WTC11 (cell line): ENCODE data around the gene MMP24. TPM values are rescaled to one million over a fixed set of nuclear protein-coding genes. Genes with fewer than 3 reads are reported as not detected.
"Not testable (repeated sequence)": the region's sequence is repeated elsewhere in the genome, so short reads cannot be mapped to it uniquely, and the experiment has no call there.

Source experiments
- ATAC-seq: fragments of 200-7000 bp; cut with Tn5 transposase; 2 replicates; pipeline ENCODE4 v1.10.0; 2021; ENCODE audit warnings: mild to moderate bottlenecking, moderate library complexity
- CTCF ChIA-PET: fragments of 300-600 bp; sonication (Branson Sonifier 250); formaldehyde crosslinking; loops from one replicate; lab custom pipeline; 2021; ENCODE audit warnings: antibody characterized with exemption; lab: Charles Lee
- POLR2A ChIA-PET: fragments of 350-600 bp; sonication (Branson Sonifier 250); formaldehyde crosslinking; loops from one replicate; lab custom pipeline; 2021; ENCODE audit warnings: antibody characterized with exemption; lab: Charles Lee
- DNase-seq: peaks from one replicate; pipeline ENCODE4 v3.0.0; 2021; ENCODE audit warnings: low spot score
- H3K27ac Mint-ChIP-seq: 2 replicates; pipeline ENCODE4 v1.8.0; 2021; ENCODE audit warnings: mixed read lengths
- H3K27me3 Mint-ChIP-seq: 2 replicates; pipeline ENCODE4 v1.8.0; 2021; ENCODE audit warnings: low read depth, mild to moderate bottlenecking, moderate library complexity, mixed read lengths
- H3K36me3 Mint-ChIP-seq: 2 replicates; pipeline ENCODE4 v1.8.0; 2021; ENCODE audit warnings: mixed read lengths
- H3K4me1 Mint-ChIP-seq: 2 replicates; pipeline ENCODE4 v1.8.0; 2022; ENCODE audit warnings: mixed read lengths
- H3K4me3 Mint-ChIP-seq: 2 replicates; pipeline ENCODE4 v1.8.0; 2021; ENCODE audit warnings: mild to moderate bottlenecking, moderate library complexity, mixed read lengths
- H3K9me3 Mint-ChIP-seq: 2 replicates; pipeline ENCODE4 v1.8.0; 2021; ENCODE audit warnings: mixed read lengths
- CBFB ChIP-seq: sonication (generic); formaldehyde crosslinking; IDR thresholded peaks from 2 replicates; pipeline ENCODE4 v1.8.1; 2022; ENCODE audit warnings: mild to moderate bottlenecking, low read depth, missing genetic modification reagents
- ESRRA ChIP-seq: sonication (generic); formaldehyde crosslinking; IDR thresholded peaks from 2 replicates; pipeline ENCODE4 v1.8.1; 2022; ENCODE audit warnings: mild to moderate bottlenecking, missing genetic modification reagents, borderline replicate concordance
- GABPB1 ChIP-seq: sonication (generic); formaldehyde crosslinking; IDR thresholded peaks from 2 replicates; pipeline ENCODE4 v1.8.1; 2023; ENCODE audit warnings: mild to moderate bottlenecking, missing genetic modification reagents
- MXD4 ChIP-seq: fragments of 250-450 bp; sonication (Bioruptor Pico); IDR thresholded peaks from 2 replicates; pipeline ENCODE4 v1.8.0; 2021; ENCODE audit warnings: mild to moderate bottlenecking, moderate library complexity, borderline replicate concordance
- MYBL2 ChIP-seq: sonication (generic); formaldehyde crosslinking; IDR thresholded peaks from 2 replicates; pipeline ENCODE4 v1.8.1; 2023; ENCODE audit warnings: mild to moderate bottlenecking, moderate library complexity, missing genetic modification reagents
- NR2C2 ChIP-seq: sonication (generic); formaldehyde crosslinking; IDR thresholded peaks from 2 replicates; pipeline ENCODE4 v1.8.0; 2022; ENCODE audit warnings: mild to moderate bottlenecking, missing genetic modification reagents
- RORB ChIP-seq: fragments of 250-450 bp; sonication (Bioruptor Pico); IDR thresholded peaks from 2 replicates; pipeline ENCODE4 v1.9.0; 2021; ENCODE audit warnings: mild to moderate bottlenecking
- SMAD3 ChIP-seq: sonication (generic); formaldehyde crosslinking; IDR thresholded peaks from 2 replicates; pipeline ENCODE4 v1.8.0; 2022; ENCODE audit warnings: missing genetic modification reagents, mild to moderate bottlenecking, borderline replicate concordance
- ZNF263 ChIP-seq: sonication (generic); formaldehyde crosslinking; IDR thresholded peaks from 2 replicates; pipeline ENCODE4 v1.8.1; 2022; ENCODE audit warnings: low read depth, mild to moderate bottlenecking, moderate library complexity, missing genetic modification reagents
- ZNF671 ChIP-seq: fragments of 250-450 bp; sonication (Bioruptor Pico); IDR thresholded peaks from 2 replicates; pipeline ENCODE4 v1.8.0; 2021; ENCODE audit warnings: mild to moderate bottlenecking
- total RNA-seq: library from RNA; stranded (reverse); gene quantifications from 3 replicates; pipeline ENCODE4 v1.2.3, GENCODE V29; 2021
- TF ChIP-seq, protein P1 (sequence below): sonication (generic); formaldehyde crosslinking; IDR thresholded peaks from 2 replicates; pipeline ENCODE4 v1.8.0; 2022; ENCODE audit warnings: mild to moderate bottlenecking, missing genetic modification reagents
- TF ChIP-seq, protein P2 (sequence below): sonication (generic); formaldehyde crosslinking; conservative IDR thresholded peaks from 2 replicates; pipeline ENCODE4 v1.8.1; 2023; ENCODE audit warnings: mild to moderate bottlenecking, low read depth, missing genetic modification reagents, moderate library complexity
- TF ChIP-seq, protein P3 (sequence below): fragments of 250-450 bp; sonication (Bioruptor Pico); IDR thresholded peaks from 2 replicates; pipeline ENCODE4 v1.9.0; 2021; ENCODE audit warnings: mild to moderate bottlenecking, borderline replicate concordance
- TF ChIP-seq, protein P4 (sequence below): sonication (generic); formaldehyde crosslinking; IDR thresholded peaks from 2 replicates; pipeline ENCODE4 v1.8.1; 2023; ENCODE audit warnings: mild to moderate bottlenecking, missing genetic modification reagents
- TF ChIP-seq, protein P5 (sequence below): fragments of 200-600 bp; IDR thresholded peaks from 2 replicates; pipeline ENCODE4 v1.8.0; 2022; ENCODE audit warnings: antibody characterized with exemption
- TF ChIP-seq, protein P6 (sequence below): sonication (generic); formaldehyde crosslinking; IDR thresholded peaks from 2 replicates; pipeline ENCODE4 v1.8.1; 2023; ENCODE audit warnings: mild to moderate bottlenecking, moderate library complexity, missing genetic modification reagents

Gene MMP24
- total RNA-seq, 1 experiment from 2014 or later: 16.8 TPM

DNA sequence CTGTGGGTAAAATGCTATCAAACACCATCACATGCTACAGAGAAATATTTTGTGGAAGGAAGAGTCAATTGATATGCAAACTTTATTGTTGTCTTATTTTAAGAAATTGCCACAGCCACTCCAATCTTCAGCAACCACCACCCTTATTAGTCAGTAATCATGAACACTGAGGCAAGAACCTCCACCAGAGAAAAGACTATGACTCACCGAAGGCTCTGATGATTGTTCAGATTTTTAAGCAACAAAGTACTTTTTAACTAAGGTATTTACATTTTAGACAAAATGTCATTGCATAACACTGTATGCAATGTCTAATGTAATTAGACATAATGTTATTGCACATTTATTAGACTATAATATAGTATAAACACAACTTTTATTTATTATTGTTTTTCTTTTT, 26.2 kb upstream of the MMP24 start:
- CTCF ChIA-PET: no interaction called here
- POLR2A ChIA-PET: no interaction called here
- no peak for ATAC-seq
- DNase-seq: no peak
- TF ChIP-seq GABPB1 (CRISPR knock-in tag) (no peak), CBFB (CRISPR knock-in tag) (no peak), ESRRA (CRISPR knock-in tag) (no peak), SMAD3 (no peak)
- TF ChIP-seq, protein P1, sequence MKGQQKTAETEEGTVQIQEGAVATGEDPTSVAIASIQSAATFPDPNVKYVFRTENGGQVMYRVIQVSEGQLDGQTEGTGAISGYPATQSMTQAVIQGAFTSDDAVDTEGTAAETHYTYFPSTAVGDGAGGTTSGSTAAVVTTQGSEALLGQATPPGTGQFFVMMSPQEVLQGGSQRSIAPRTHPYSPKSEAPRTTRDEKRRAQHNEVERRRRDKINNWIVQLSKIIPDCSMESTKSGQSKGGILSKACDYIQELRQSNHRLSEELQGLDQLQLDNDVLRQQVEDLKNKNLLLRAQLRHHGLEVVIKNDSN (CRISPR knock-in tag): no peak
- Mint-ChIP-seq H3K27me3 (no peaks in the 10 kb centered on the region), H3K4me1 (no peaks in the 10 kb centered on the region), H3K4me3 (no peak overlapping the region), H3K36me3 (peaks cover 21% of the 10 kb centered on the region), H3K9me3 (peaks cover 37% of the 10 kb centered on the region), H3K27ac (no peak overlapping the region)

DNA sequence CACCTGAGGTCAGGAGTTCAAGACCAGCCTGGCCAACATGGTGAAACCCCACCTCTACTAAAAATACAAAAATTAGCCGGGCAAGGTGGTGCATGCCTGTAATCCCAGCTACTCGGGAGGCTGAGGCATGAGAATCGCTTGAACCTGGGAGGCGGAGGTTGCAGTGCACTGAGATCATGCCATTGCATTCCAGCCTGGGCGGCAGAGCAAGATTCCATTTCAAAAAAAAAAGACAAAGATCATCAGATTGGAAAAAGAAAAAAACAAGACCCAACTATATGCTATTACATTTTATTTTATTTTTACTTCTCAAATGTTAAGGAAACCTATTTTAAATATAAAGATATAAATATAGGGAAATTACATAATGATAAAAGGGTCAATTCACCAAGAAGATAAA, 25.0 kb upstream of the MMP24 start:
- not testable (repeated sequence) for ATAC-seq

DNA sequence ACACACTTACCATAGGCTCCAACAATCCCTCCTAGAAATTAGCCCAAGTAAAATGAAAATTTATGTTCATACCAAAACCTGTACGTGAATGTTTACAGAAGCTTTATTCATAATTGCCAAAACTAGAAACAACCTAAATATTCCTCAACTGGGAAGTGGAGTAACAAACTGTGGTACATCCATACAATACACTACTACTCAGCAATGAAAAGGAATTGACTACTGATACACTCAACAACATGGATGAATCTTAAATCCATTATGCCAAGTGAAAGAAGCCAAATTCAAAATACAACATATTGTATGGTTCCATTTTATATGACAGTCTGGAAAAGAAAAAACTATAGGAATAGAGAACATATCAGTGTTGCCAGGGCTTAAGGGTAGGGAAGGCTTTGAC, 19.7 kb upstream of the MMP24 start:
- ATAC-seq: no peak
- CTCF ChIA-PET: interaction anchor here (4.4 kb wide), 1 partner anchor 61 kb away, joined by 72 read pairs; the partner anchor contains the start of gene EDEM2

More for the DNA sequence above, 25.0 kb upstream of the MMP24 start:
- H3K27ac Mint-ChIP-seq, POLR2A ChIA-PET, DNase-seq, H3K4me3 Mint-ChIP-seq, CTCF ChIA-PET, H3K4me1 Mint-ChIP-seq, H3K27me3 Mint-ChIP-seq: not testable (repeated sequence)
- peaks cover 18% of the 10 kb centered on the region for H3K36me3 Mint-ChIP-seq
- peaks cover 35% of the 10 kb centered on the region for H3K9me3 Mint-ChIP-seq

More for the DNA sequence above, 19.7 kb upstream of the MMP24 start:
- Mint-ChIP-seq H3K9me3 (peaks cover 8% of the 10 kb centered on the region), H3K4me3 (no peak overlapping the region), H3K27ac (no peak overlapping the region), H3K27me3 (no peaks in the 10 kb centered on the region), H3K36me3 (peaks cover 3% of the 10 kb centered on the region; the same call in 1 of the 2 replicates)
- no peak for DNase-seq
- POLR2A ChIA-PET: no interaction called here
- TF ChIP-seq NR2C2 (CRISPR knock-in tag): no peak
- TF ChIP-seq, protein P2, sequence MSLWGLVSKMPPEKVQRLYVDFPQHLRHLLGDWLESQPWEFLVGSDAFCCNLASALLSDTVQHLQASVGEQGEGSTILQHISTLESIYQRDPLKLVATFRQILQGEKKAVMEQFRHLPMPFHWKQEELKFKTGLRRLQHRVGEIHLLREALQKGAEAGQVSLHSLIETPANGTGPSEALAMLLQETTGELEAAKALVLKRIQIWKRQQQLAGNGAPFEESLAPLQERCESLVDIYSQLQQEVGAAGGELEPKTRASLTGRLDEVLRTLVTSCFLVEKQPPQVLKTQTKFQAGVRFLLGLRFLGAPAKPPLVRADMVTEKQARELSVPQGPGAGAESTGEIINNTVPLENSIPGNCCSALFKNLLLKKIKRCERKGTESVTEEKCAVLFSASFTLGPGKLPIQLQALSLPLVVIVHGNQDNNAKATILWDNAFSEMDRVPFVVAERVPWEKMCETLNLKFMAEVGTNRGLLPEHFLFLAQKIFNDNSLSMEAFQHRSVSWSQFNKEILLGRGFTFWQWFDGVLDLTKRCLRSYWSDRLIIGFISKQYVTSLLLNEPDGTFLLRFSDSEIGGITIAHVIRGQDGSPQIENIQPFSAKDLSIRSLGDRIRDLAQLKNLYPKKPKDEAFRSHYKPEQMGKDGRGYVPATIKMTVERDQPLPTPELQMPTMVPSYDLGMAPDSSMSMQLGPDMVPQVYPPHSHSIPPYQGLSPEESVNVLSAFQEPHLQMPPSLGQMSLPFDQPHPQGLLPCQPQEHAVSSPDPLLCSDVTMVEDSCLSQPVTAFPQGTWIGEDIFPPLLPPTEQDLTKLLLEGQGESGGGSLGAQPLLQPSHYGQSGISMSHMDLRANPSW (CRISPR knock-in tag): no peak
- TF ChIP-seq, protein P3, sequence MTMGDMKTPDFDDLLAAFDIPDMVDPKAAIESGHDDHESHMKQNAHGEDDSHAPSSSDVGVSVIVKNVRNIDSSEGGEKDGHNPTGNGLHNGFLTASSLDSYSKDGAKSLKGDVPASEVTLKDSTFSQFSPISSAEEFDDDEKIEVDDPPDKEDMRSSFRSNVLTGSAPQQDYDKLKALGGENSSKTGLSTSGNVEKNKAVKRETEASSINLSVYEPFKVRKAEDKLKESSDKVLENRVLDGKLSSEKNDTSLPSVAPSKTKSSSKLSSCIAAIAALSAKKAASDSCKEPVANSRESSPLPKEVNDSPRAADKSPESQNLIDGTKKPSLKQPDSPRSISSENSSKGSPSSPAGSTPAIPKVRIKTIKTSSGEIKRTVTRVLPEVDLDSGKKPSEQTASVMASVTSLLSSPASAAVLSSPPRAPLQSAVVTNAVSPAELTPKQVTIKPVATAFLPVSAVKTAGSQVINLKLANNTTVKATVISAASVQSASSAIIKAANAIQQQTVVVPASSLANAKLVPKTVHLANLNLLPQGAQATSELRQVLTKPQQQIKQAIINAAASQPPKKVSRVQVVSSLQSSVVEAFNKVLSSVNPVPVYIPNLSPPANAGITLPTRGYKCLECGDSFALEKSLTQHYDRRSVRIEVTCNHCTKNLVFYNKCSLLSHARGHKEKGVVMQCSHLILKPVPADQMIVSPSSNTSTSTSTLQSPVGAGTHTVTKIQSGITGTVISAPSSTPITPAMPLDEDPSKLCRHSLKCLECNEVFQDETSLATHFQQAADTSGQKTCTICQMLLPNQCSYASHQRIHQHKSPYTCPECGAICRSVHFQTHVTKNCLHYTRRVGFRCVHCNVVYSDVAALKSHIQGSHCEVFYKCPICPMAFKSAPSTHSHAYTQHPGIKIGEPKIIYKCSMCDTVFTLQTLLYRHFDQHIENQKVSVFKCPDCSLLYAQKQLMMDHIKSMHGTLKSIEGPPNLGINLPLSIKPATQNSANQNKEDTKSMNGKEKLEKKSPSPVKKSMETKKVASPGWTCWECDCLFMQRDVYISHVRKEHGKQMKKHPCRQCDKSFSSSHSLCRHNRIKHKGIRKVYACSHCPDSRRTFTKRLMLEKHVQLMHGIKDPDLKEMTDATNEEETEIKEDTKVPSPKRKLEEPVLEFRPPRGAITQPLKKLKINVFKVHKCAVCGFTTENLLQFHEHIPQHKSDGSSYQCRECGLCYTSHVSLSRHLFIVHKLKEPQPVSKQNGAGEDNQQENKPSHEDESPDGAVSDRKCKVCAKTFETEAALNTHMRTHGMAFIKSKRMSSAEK (CRISPR knock-in tag): no peak
- TF ChIP-seq, protein P4, sequence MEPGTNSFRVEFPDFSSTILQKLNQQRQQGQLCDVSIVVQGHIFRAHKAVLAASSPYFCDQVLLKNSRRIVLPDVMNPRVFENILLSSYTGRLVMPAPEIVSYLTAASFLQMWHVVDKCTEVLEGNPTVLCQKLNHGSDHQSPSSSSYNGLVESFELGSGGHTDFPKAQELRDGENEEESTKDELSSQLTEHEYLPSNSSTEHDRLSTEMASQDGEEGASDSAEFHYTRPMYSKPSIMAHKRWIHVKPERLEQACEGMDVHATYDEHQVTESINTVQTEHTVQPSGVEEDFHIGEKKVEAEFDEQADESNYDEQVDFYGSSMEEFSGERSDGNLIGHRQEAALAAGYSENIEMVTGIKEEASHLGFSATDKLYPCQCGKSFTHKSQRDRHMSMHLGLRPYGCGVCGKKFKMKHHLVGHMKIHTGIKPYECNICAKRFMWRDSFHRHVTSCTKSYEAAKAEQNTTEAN (CRISPR knock-in tag): no peak
- TF ChIP-seq MYBL2: no peak
- no peak for TF ChIP-seq MXD4
- TF ChIP-seq, protein P5, sequence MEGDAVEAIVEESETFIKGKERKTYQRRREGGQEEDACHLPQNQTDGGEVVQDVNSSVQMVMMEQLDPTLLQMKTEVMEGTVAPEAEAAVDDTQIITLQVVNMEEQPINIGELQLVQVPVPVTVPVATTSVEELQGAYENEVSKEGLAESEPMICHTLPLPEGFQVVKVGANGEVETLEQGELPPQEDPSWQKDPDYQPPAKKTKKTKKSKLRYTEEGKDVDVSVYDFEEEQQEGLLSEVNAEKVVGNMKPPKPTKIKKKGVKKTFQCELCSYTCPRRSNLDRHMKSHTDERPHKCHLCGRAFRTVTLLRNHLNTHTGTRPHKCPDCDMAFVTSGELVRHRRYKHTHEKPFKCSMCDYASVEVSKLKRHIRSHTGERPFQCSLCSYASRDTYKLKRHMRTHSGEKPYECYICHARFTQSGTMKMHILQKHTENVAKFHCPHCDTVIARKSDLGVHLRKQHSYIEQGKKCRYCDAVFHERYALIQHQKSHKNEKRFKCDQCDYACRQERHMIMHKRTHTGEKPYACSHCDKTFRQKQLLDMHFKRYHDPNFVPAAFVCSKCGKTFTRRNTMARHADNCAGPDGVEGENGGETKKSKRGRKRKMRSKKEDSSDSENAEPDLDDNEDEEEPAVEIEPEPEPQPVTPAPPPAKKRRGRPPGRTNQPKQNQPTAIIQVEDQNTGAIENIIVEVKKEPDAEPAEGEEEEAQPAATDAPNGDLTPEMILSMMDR: no peak
- no peak for TF ChIP-seq ZNF671 (CRISPR knock-in tag)
- TF ChIP-seq, protein P6, sequence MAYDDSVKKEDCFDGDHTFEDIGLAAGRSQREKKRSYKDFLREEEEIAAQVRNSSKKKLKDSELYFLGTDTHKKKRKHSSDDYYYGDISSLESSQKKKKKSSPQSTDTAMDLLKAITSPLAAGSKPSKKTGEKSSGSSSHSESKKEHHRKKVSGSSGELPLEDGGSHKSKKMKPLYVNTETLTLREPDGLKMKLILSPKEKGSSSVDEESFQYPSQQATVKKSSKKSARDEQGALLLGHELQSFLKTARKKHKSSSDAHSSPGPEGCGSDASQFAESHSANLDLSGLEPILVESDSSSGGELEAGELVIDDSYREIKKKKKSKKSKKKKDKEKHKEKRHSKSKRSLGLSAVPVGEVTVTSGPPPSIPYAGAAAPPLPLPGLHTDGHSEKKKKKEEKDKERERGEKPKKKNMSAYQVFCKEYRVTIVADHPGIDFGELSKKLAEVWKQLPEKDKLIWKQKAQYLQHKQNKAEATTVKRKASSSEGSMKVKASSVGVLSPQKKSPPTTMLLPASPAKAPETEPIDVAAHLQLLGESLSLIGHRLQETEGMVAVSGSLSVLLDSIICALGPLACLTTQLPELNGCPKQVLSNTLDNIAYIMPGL (CRISPR knock-in tag): no peak
- TF ChIP-seq RORB (CRISPR knock-in tag): no peak
- TF ChIP-seq ZNF263 (CRISPR knock-in tag): no peak
- TF ChIP-seq, all 79 proteins: peak for 0
- no peaks in the 10 kb centered on the region for H3K4me1 Mint-ChIP-seq
